Progenitor cell of endocrine pancreas (in vitro differentiated cells): ENCODE measurements around the gene PCSK1. TPM values are rescaled to one million over a fixed set of nuclear protein-coding genes. Genes with fewer than 3 reads are reported as not detected.

Experiments used
- DNase-seq: peaks from one replicate; pipeline ENCODE4 v3.0.0; 2021; ENCODE audit warnings: low spot score; ENCODE audit not compliant: unreplicated experiment
- H3K27ac Mint-ChIP-seq: 2 replicates; pipeline ENCODE4 v1.8.0; 2021; ENCODE audit warnings: mild to moderate bottlenecking, moderate library complexity, mixed read lengths
- H3K27me3 Mint-ChIP-seq: 2 replicates; pipeline ENCODE4 v1.8.0; 2021; ENCODE audit warnings: mixed read lengths
- H3K36me3 Mint-ChIP-seq: 2 replicates; pipeline ENCODE4 v1.8.0; 2022; ENCODE audit warnings: mixed read lengths; ENCODE audit not compliant: insufficient read depth
- H3K4me1 Mint-ChIP-seq: 2 replicates; pipeline ENCODE4 v1.8.0; 2021; ENCODE audit warnings: low read depth, mixed read lengths
- H3K4me3 Mint-ChIP-seq: 2 replicates; pipeline ENCODE4 v1.8.0; 2021; ENCODE audit warnings: low read depth, mild to moderate bottlenecking, moderate library complexity, mixed read lengths
- H3K9me3 Mint-ChIP-seq: 2 replicates; pipeline ENCODE4 v1.8.0; 2021; ENCODE audit warnings: low read depth, mixed read lengths
- CTCF ChIP-seq: fragments of 200-600 bp; sonication (generic); IDR thresholded peaks from one replicate; pipeline ENCODE4 v1.5.0; 2021; ENCODE audit warnings: antibody characterized with exemption, mild to moderate bottlenecking; ENCODE audit not compliant: unreplicated experiment
- total RNA-seq: library from RNA; stranded (reverse); gene quantifications from 2 replicates; pipeline ENCODE4 v1.2.1, GENCODE V29; 2021

Gene PCSK1
- total RNA-seq, 1 donor from 2014 or later: 1.9 TPM

GRCh38 chr5:96459313-96460121 lies 26.5 kb upstream of the PCSK1 start:
- peaks cover 2% of the 10 kb centered on the region for H3K4me1 Mint-ChIP-seq
- no peaks in the 10 kb centered on the region for H3K36me3 Mint-ChIP-seq
- H3K27ac Mint-ChIP-seq: no peak overlapping the region
- DNase-seq: no peak
- peaks cover 3% of the 10 kb centered on the region for H3K27me3 Mint-ChIP-seq
- no peak for TF ChIP-seq CTCF
- peaks cover 5% of the 10 kb centered on the region for H3K9me3 Mint-ChIP-seq
- H3K4me3 Mint-ChIP-seq: no peak overlapping the region

- peaks cover 5% of the 10 kb centered on the region for H3K9me3 Mint-ChIP-seq
- no peak overlapping the region for H3K4me3 Mint-ChIP-seq
- no peak overlapping the region for H3K27ac Mint-ChIP-seq
- no peaks in the 10 kb centered on the region for H3K36me3 Mint-ChIP-seq
- DNase-seq: no peak
- peaks cover 3% of the 10 kb centered on the region for H3K27me3 Mint-ChIP-seq
- H3K4me1 Mint-ChIP-seq: peaks cover 2% of the 10 kb centered on the region
- TF ChIP-seq CTCF: no peak
These were observed 25.1 kb upstream of the PCSK1 start for GRCh38 chr5:96458176-96458575.

GRCh38 chr5:96455789-96456188 lies 22.7 kb upstream of the PCSK1 start:
- no peaks in the 10 kb centered on the region for H3K27me3 Mint-ChIP-seq
- H3K36me3 Mint-ChIP-seq: no peaks in the 10 kb centered on the region
- no peak for DNase-seq
- TF ChIP-seq CTCF: no peak
- H3K4me3 Mint-ChIP-seq: no peak overlapping the region
- H3K9me3 Mint-ChIP-seq: peaks cover 8% of the 10 kb centered on the region
- H3K27ac Mint-ChIP-seq: no peak overlapping the region
- H3K4me1 Mint-ChIP-seq: peaks cover 2% of the 10 kb centered on the region

GRCh38 chr5:96453394-96453793 lies 20.3 kb upstream of the PCSK1 start:
- peaks cover 8% of the 10 kb centered on the region for H3K9me3 Mint-ChIP-seq
- no peak for DNase-seq
- no peaks in the 10 kb centered on the region for H3K27me3 Mint-ChIP-seq
- H3K27ac Mint-ChIP-seq: no peak overlapping the region
- TF ChIP-seq CTCF: no peak
- H3K4me1 Mint-ChIP-seq: peaks cover 2% of the 10 kb centered on the region
- no peak overlapping the region for H3K4me3 Mint-ChIP-seq
- no peaks in the 10 kb centered on the region for H3K36me3 Mint-ChIP-seq

GRCh38 chr5:96447949-96448348 lies 14.9 kb upstream of the PCSK1 start:
- peaks cover 3% of the 10 kb centered on the region for H3K9me3 Mint-ChIP-seq
- H3K36me3 Mint-ChIP-seq: no peaks in the 10 kb centered on the region
- H3K4me3 Mint-ChIP-seq: no peak overlapping the region
- DNase-seq: no peak
- no peak for TF ChIP-seq CTCF
- peaks cover 4% of the 10 kb centered on the region for H3K27me3 Mint-ChIP-seq
- H3K27ac Mint-ChIP-seq: no peak overlapping the region
- no peaks in the 10 kb centered on the region for H3K4me1 Mint-ChIP-seq
